Activated CD4-positive, alpha-beta T cell treated with anti-CD3 and anti-CD28 coated beads, Interleukin-2, amount 50 U/mL, for 1 hour (primary cell): Measurements from ENCODE around the gene FAN1.
A peak's percentile ranks its signal among the peaks of the same experiment; 100 is the strongest.

Experiments
- DNase-seq: peaks from one replicate; pipeline ENCODE4 v3.0.0-alpha.2; 2020

FAN1 gene

GRCh38 chr15:30962659-30963058 is 58.9 kb downstream of the FAN1 start:
- no peak for DNase-seq

- no peak for DNase-seq
Observed at GRCh38 chr15:30963681-30964080, 60.0 kb downstream of the FAN1 start.

DNA sequence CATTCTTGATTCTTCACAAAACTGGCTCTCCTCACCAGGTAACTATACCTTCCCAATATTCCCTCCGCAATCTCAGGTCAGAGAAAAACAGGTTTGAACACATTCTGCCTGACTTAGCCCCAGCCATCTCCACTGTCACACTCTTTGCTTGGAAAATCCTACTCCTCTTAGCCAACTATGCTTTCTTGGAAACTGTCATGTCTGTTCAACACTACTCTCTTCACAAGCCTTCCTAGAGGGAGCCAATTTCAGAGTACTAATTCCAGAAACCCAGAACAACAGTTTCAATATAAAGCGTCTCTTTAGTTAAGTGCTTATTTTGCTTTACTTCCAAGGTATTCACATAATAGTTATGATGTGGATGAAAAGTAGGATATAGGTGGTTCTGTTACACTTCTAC is 66.0 kb downstream of the FAN1 start:
- no peak for DNase-seq

DNA sequence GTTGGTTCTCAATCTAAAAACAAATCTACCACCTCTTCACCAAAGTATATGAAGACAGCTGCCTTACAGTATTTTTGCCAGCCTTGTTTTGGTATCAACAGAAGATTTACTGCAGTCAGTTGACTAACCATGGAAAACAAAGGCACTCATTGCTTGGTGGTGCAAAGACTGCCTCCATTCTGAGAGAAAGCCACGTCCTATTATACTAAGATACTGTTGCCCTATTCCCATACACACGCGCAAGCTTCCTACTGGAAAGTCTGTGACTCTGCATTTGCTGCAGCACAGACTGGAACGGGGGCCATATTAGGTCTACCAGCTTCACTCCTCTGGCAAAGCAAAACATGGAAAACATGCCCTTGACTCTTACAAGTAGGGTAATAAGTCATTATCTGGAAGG is 69.7 kb downstream of the FAN1 start:
- no peak for DNase-seq

DNA sequence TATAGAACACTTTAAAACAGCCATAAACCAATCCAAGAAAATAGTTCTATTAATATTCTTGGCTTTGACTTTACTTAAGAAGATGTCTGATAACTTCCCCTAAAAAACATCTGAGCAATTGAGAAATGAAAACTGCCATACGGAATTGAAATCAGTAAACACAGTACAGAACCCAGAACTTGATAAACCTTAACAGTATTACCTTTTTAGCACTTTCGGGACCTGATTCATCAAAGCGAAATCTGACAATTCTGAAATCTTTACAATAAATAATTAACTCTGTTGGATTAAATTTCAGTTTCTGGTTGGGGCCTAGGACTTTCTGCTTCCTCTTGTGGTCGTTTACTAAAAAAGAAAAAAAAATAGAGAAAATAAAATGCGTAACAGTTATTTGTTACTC is 70.4 kb downstream of the FAN1 start:
- DNase-seq = no peak

GRCh38 chr15:30978328-30978727 is 74.6 kb downstream of the FAN1 start:
- no peak for DNase-seq

DNA sequence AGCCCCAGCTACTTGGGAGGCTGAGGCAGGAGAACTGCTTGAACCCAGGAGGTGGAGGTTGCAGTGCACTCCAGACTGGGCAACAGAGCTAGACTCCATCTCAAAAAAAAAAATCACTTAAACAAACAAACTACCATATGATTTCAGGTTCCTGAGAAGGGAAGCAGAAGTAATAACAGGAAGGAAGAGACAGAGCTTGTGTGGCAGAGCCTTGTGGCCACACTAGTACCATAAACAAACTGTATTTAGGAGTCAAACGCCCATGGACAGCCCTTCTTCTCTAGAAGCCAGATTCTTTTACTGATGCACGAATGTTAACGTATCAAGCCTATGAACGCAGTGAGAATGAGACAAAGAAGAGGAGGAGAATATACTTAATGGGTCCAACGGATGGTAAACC is 75.7 kb downstream of the FAN1 start:
- DNase-seq = no peak

GRCh38 chr15:30984118-30984517 is 80.4 kb downstream of the FAN1 start:
- no peak for DNase-seq

- no peak for DNase-seq
Observed at GRCh38 chr15:30984542-30984941, 80.8 kb downstream of the FAN1 start.

GRCh38 chr15:30985081-30985531 is 81.4 kb downstream of the FAN1 start:
- DNase-seq = no peak

GRCh38 chr15:30990036-30990435 is 86.3 kb downstream of the FAN1 start:
- no peak for DNase-seq

DNA sequence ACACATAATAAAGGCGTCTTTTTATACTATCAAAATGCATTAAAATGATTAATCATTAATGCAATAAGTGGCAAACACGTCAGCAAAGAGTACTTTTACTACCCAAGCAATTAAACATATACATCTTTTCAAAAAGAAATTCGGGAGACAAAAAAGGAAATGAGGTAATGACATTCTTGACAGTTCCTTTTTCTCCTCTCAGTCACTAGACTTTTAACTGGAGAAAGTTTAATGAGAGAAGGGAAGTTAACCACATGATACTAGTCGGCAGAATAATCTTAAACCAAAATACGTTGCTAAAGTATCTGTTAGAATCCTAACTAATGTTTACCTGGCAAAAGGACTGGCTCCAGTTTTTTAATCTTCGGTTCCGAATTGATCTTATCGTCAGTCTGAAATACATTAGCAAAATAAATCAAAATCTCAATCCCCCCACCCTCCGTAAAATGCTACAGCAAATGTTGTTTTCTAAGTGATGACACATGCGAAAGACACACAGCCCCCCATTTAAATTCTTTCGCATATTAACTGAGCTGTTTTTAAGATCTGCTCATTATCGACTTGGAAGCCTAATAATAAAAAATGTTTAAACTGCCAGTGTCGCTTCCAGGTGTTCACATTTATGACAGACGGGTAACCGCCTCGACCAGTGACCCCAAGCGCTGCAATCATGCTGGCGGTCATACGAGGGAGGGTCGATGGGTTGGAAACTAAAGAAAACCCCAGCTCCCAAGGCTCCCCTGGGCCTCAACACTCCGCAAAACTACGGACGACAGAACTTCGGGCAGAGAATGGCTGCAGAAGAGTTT is 86.9 kb downstream of the FAN1 start:
- no peak for DNase-seq

- peak; percentile 61 for DNase-seq
Observed at GRCh38 chr15:30991255-30992235, 87.8 kb downstream of the FAN1 start, which contains the start of gene MTMR10. Gene MTMR10 (minus strand): TSS chr15:30991628. CDS start chr15:30991506, 122 bp downstream.

DNA sequence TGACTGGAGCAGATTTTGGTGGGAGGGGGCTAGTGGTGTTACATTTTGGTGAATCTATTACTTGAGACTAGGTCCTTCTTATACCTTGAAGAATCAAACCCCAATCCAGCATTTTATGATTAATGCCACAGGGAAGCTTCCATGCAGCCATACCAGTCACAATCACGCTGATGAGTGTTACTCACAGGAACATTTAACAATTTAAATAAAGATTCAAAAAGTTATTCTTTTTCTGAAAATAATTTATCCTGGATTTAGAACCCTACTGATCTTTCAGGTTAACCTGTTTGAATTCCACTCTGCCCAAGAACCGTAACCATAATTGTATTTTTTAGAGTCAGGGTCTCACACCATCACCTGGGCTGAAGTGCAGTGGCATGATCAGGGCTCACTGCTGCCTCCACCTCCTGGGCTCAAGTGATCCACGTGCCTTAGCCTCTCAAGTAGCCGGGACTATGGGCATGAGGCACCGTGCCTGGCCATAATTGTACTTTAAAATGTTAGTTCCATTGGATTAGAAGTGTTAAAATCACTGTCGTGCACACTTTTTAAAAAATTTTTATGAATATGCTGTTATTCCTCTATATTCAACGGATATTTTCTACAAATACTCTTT is 88.6 kb downstream of the FAN1 start:
- DNase-seq = no peak
